HEK293 (cell line): ENCODE data around the gene S100A13.

Experiments
- BCL11A ChIP-seq: fragments of 450-650 bp; formaldehyde crosslinking; IDR thresholded peaks from 2 replicates; pipeline ENCODE4 v1.5.1; 2016; ENCODE audit warnings: low read depth, missing biosample characterization, missing genetic modification characterization
- FEZF1 ChIP-seq: fragments of 450-650 bp; formaldehyde crosslinking; IDR thresholded peaks from 2 replicates; pipeline ENCODE4 v1.5.1; 2016; ENCODE audit warnings: missing biosample characterization, missing genetic modification characterization
- KLF10 ChIP-seq: fragments of 450-650 bp; IDR thresholded peaks from 2 replicates; pipeline ENCODE4 v1.5.1; 2018; ENCODE audit warnings: missing biosample characterization, mild to moderate bottlenecking, missing genetic modification characterization
- KLF8 ChIP-seq: fragments of 450-650 bp; formaldehyde crosslinking; IDR thresholded peaks from 2 replicates; pipeline ENCODE4 v1.5.1; 2016; ENCODE audit warnings: missing biosample characterization, missing genetic modification characterization
- OVOL3 ChIP-seq: fragments of 450-650 bp; formaldehyde crosslinking; IDR thresholded peaks from 2 replicates; pipeline ENCODE4 v1.5.1; 2016; ENCODE audit warnings: missing biosample characterization, missing genetic modification characterization
- RBAK ChIP-seq: fragments of 450-650 bp; formaldehyde crosslinking; IDR thresholded peaks from 2 replicates; pipeline ENCODE4 v1.5.1; 2016; ENCODE audit warnings: missing biosample characterization, missing genetic modification characterization
- SCRT2 ChIP-seq: fragments of 450-650 bp; formaldehyde crosslinking; IDR thresholded peaks from 2 replicates; pipeline ENCODE4 v1.5.1; 2016; ENCODE audit warnings: missing biosample characterization, missing genetic modification characterization
- TCF7L2 ChIP-seq: IDR thresholded peaks from 2 replicates; pipeline ENCODE4 v1.6.1; 2011; ENCODE audit warnings: low read depth, mild to moderate bottlenecking, inconsistent platforms, low read length, moderate library complexity, borderline replicate concordance
- ZNF23 ChIP-seq: fragments of 450-650 bp; formaldehyde crosslinking; IDR thresholded peaks from 2 replicates; pipeline ENCODE4 v1.5.1; 2016; ENCODE audit warnings: missing biosample characterization, missing genetic modification characterization, borderline replicate concordance
- ZNF248 ChIP-seq: fragments of 450-650 bp; formaldehyde crosslinking; IDR thresholded peaks from 2 replicates; pipeline ENCODE4 v1.5.1; 2017; ENCODE audit warnings: missing biosample characterization, missing genetic modification characterization
- ZNF266 ChIP-seq: fragments of 450-650 bp; formaldehyde crosslinking; IDR thresholded peaks from 2 replicates; pipeline ENCODE4 v1.5.1; 2016; ENCODE audit warnings: missing biosample characterization, missing genetic modification characterization, low read depth
- ZNF292 ChIP-seq: fragments of 450-650 bp; formaldehyde crosslinking; IDR thresholded peaks from 2 replicates; pipeline ENCODE4 v1.5.1; 2016; ENCODE audit warnings: low read depth, missing biosample characterization, missing genetic modification characterization, borderline replicate concordance
- ZNF311 ChIP-seq: fragments of 450-650 bp; formaldehyde crosslinking; IDR thresholded peaks from 2 replicates; pipeline ENCODE4 v1.5.1; 2017; ENCODE audit warnings: missing biosample characterization, missing genetic modification characterization, borderline replicate concordance
- ZNF324 ChIP-seq: fragments of 450-650 bp; formaldehyde crosslinking; IDR thresholded peaks from 2 replicates; pipeline ENCODE4 v1.5.1; 2016; ENCODE audit warnings: missing biosample characterization, missing genetic modification characterization
- ZNF394 ChIP-seq: fragments of 450-650 bp; formaldehyde crosslinking; IDR thresholded peaks from 2 replicates; pipeline ENCODE4 v1.5.1; 2016; ENCODE audit warnings: missing biosample characterization, missing genetic modification characterization, mild to moderate bottlenecking, moderate library complexity, borderline replicate concordance
- ZNF423 ChIP-seq: fragments of 450-650 bp; formaldehyde crosslinking; IDR thresholded peaks from 2 replicates; pipeline ENCODE4 v1.5.1; 2016; ENCODE audit warnings: missing biosample characterization, missing genetic modification characterization
- ZNF433 ChIP-seq: fragments of 450-650 bp; formaldehyde crosslinking; IDR thresholded peaks from 2 replicates; pipeline ENCODE4 v1.5.1; 2016; ENCODE audit warnings: missing biosample characterization, missing genetic modification characterization, low read depth
- ZNF513 ChIP-seq: fragments of 450-650 bp; IDR thresholded peaks from 2 replicates; pipeline ENCODE4 v1.5.1; 2018; ENCODE audit warnings: missing biosample characterization, missing genetic modification characterization
- ZNF560 ChIP-seq: fragments of 450-650 bp; formaldehyde crosslinking; IDR thresholded peaks from 2 replicates; pipeline ENCODE4 v1.5.1; 2017; ENCODE audit warnings: missing biosample characterization, missing genetic modification characterization, borderline replicate concordance
- ZNF571 ChIP-seq: fragments of 450-650 bp; formaldehyde crosslinking; IDR thresholded peaks from 2 replicates; pipeline ENCODE4 v1.5.0; 2017; ENCODE audit warnings: missing biosample characterization, missing genetic modification characterization
- ZNF600 ChIP-seq: fragments of 450-650 bp; formaldehyde crosslinking; IDR thresholded peaks from 2 replicates; pipeline ENCODE4 v1.5.1; 2016; ENCODE audit warnings: missing biosample characterization, missing genetic modification characterization
- ZNF626 ChIP-seq: fragments of 450-650 bp; sonication (Bioruptor Pico); formaldehyde crosslinking; IDR thresholded peaks from 2 replicates; pipeline ENCODE4 v1.5.1; 2018; ENCODE audit warnings: missing biosample characterization, missing genetic modification characterization, inconsistent platforms
- ZNF629 ChIP-seq: fragments of 450-650 bp; formaldehyde crosslinking; IDR thresholded peaks from 2 replicates; pipeline ENCODE4 v1.5.1; 2017; ENCODE audit warnings: missing biosample characterization, missing genetic modification characterization
- ZNF76 ChIP-seq: fragments of 450-650 bp; formaldehyde crosslinking; IDR thresholded peaks from 2 replicates; pipeline ENCODE4; 2016; ENCODE audit warnings: low read depth, missing biosample characterization, missing genetic modification characterization, borderline replicate concordance
- ZNF768 ChIP-seq: fragments of 450-650 bp; formaldehyde crosslinking; IDR thresholded peaks from 2 replicates; pipeline ENCODE4 v1.5.1; 2018; ENCODE audit warnings: missing biosample characterization, mild to moderate bottlenecking, missing genetic modification characterization
- ZNF791 ChIP-seq: fragments of 450-650 bp; formaldehyde crosslinking; IDR thresholded peaks from 2 replicates; pipeline ENCODE4 v1.5.1; 2016; ENCODE audit warnings: missing biosample characterization, missing genetic modification characterization
- ZSCAN16 ChIP-seq: fragments of 450-650 bp; formaldehyde crosslinking; IDR thresholded peaks from 2 replicates; pipeline ENCODE4 v1.5.1; 2016; ENCODE audit warnings: missing biosample characterization, missing genetic modification characterization
- ZSCAN5A ChIP-seq: fragments of 450-650 bp; formaldehyde crosslinking; IDR thresholded peaks from 2 replicates; pipeline ENCODE4 v1.5.1; 2016; ENCODE audit warnings: missing biosample characterization, missing genetic modification characterization
- ZXDB ChIP-seq: fragments of 450-650 bp; formaldehyde crosslinking; IDR thresholded peaks from 2 replicates; pipeline ENCODE4 v1.5.1; 2016; ENCODE audit warnings: missing biosample characterization, missing genetic modification characterization
- TF ChIP-seq, protein P1 (sequence below): IDR thresholded peaks from 2 replicates; pipeline ENCODE4 v1.6.1; 2011; ENCODE audit warnings: mild to moderate bottlenecking, low read depth, low read length, borderline replicate concordance
- TF ChIP-seq, protein P2 (sequence below): fragments of 450-650 bp; formaldehyde crosslinking; IDR thresholded peaks from 2 replicates; pipeline ENCODE4 v1.5.1; 2016; ENCODE audit warnings: missing biosample characterization, missing genetic modification characterization, low read depth
- TF ChIP-seq, protein P3 (sequence below): fragments of 450-650 bp; formaldehyde crosslinking; IDR thresholded peaks from 2 replicates; pipeline ENCODE4 v1.5.1; 2016; ENCODE audit warnings: missing biosample characterization, missing genetic modification characterization

The S100A13 gene

DNA sequence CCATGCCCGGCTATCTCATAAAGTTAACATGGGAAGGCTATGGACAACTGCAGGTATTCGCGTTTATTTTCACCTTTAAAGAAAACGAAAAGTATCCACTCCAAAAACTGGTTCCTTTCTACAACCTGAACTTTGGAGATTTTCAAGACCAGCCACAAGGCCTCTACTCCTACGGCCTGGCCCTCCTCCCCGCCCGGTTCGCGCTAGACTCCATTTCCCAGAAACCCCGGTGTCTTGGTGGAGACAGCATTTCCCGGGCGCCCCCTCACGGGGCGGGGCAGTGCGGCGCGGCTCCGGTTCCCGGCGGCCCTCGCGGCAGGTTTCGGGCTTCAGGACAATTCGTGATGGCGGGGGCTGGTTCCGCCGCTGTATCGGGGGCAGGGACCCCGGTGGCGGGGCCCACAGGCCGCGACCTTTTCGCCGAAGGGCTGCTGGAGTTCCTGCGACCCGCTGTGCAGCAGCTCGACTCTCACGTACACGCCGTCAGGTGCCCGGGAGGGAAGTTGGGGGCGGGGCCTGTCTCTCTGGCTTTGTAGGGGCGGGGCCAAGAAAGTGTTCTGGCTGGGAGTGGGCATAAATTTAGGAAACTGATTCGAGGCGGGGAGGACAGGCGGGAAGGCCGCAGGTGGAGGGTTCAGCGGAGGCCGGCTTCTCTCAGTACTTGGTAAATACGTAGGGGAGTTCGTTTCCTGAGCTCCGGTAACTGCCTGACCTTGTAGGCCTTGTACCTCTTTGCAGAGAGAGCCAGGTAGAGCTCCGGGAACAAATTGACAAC is 31.3 kb upstream of the S100A13 start, which contains the start of gene SNAPIN (continued):
- TF ChIP-seq SCRT2 (peak; percentile 82), ZNF266 (no peak), ZSCAN16 (tag by site-specific recombination) (no peak), ZNF292 (tag by site-specific recombination) (no peak), ZNF791 (tag by site-specific recombination) (no peak), ZNF560 (tag by site-specific recombination) (no peak), ZNF76 (tag by site-specific recombination) (peak; percentile 96), ZNF311 (tag by site-specific recombination) (no peak), ZNF23 (no peak), KLF10 (peak; percentile 38; the same call in 1 of the 2 replicates), ZNF324 (tag by site-specific recombination) (no peak; the same call in 1 of the 2 replicates), ZNF626 (no peak), ZNF571 (tag by site-specific recombination) (no peak), ZXDB (tag by site-specific recombination) (peak; percentile 84), FEZF1 (tag by site-specific recombination) (no peak), ZNF248 (tag by site-specific recombination) (no peak), OVOL3 (tag by site-specific recombination) (no peak), BCL11A (tag by site-specific recombination) (no peak), ZNF394 (no peak; the same call in 1 of the 2 replicates), ZNF423 (tag by site-specific recombination) (no peak), RBAK (tag by site-specific recombination) (no peak), ZNF600 (tag by site-specific recombination) (peak; percentile 61; the same call in 1 of the 2 replicates), ZNF768 (tag by site-specific recombination) (no peak), KLF8 (tag by site-specific recombination) (peak; percentile 88), ZNF433 (no peak), TCF7L2 (no peak), ZNF513 (no peak), ZSCAN5A (tag by site-specific recombination) (no peak; the same call in 1 of the 2 replicates), ZNF629 (peak; percentile 62)
- TF ChIP-seq, protein P1, sequence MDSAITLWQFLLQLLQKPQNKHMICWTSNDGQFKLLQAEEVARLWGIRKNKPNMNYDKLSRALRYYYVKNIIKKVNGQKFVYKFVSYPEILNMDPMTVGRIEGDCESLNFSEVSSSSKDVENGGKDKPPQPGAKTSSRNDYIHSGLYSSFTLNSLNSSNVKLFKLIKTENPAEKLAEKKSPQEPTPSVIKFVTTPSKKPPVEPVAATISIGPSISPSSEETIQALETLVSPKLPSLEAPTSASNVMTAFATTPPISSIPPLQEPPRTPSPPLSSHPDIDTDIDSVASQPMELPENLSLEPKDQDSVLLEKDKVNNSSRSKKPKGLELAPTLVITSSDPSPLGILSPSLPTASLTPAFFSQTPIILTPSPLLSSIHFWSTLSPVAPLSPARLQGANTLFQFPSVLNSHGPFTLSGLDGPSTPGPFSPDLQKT: no peak
- TF ChIP-seq, protein P2, sequence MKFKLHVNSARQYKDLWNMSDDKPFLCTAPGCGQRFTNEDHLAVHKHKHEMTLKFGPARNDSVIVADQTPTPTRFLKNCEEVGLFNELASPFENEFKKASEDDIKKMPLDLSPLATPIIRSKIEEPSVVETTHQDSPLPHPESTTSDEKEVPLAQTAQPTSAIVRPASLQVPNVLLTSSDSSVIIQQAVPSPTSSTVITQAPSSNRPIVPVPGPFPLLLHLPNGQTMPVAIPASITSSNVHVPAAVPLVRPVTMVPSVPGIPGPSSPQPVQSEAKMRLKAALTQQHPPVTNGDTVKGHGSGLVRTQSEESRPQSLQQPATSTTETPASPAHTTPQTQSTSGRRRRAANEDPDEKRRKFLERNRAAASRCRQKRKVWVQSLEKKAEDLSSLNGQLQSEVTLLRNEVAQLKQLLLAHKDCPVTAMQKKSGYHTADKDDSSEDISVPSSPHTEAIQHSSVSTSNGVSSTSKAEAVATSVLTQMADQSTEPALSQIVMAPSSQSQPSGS: no peak
- TF ChIP-seq, protein P3, sequence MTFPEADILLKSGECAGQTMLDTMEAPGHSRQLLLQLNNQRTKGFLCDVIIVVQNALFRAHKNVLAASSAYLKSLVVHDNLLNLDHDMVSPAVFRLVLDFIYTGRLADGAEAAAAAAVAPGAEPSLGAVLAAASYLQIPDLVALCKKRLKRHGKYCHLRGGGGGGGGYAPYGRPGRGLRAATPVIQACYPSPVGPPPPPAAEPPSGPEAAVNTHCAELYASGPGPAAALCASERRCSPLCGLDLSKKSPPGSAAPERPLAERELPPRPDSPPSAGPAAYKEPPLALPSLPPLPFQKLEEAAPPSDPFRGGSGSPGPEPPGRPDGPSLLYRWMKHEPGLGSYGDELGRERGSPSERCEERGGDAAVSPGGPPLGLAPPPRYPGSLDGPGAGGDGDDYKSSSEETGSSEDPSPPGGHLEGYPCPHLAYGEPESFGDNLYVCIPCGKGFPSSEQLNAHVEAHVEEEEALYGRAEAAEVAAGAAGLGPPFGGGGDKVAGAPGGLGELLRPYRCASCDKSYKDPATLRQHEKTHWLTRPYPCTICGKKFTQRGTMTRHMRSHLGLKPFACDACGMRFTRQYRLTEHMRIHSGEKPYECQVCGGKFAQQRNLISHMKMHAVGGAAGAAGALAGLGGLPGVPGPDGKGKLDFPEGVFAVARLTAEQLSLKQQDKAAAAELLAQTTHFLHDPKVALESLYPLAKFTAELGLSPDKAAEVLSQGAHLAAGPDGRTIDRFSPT (tag by site-specific recombination): no peak
